Vagina (tissue), 2 donors: Measurements from ENCODE around the gene PPP1R9B. TPM values are rescaled to one million over a fixed set of nuclear protein-coding genes. Genes with fewer than 3 reads are reported as not detected.

Experiments
- DNase-seq, 2 donors: peaks; one replicate each; pipeline ENCODE4 v3.0.0-alpha.2; 2017; ENCODE audit errors: extremely low spot score in 2 of 2
- H3K27ac ChIP-seq: fragments of 200-600 bp; sonication (generic); one replicate; pipeline ENCODE4 v1.5.1; 2019
- H3K27me3 ChIP-seq: fragments of 200-600 bp; sonication (generic); one replicate; pipeline ENCODE4 v1.5.1; 2019
- H3K36me3 ChIP-seq, 2 donors: fragments of 200-600 bp; sonication (generic); one replicate each; pipeline ENCODE4 v1.5.1; 2017 to 2019
- H3K4me1 ChIP-seq: fragments of 200-600 bp; sonication (generic); one replicate; pipeline ENCODE4 v1.5.1; 2019
- H3K4me3 ChIP-seq, 2 donors: fragments of 200-600 bp; sonication (generic); 1 replicate in 1 of 2; 2 replicates in 1 of 2; pipeline ENCODE4 v1.5.1; 2016 to 2019
- H3K9me3 ChIP-seq: fragments of 200-600 bp; sonication (generic); one replicate; pipeline ENCODE4 v1.5.1; 2019
- POLR2A ChIP-seq, 2 donors: fragments of 450-650 bp; IDR thresholded peaks; one replicate each; pipeline ENCODE4 v1.6.1; 2017; ENCODE audit warnings: antibody characterized with exemption in 2 of 2, mild to moderate bottlenecking in 2 of 2, moderate library complexity in 2 of 2
- POLR2AphosphoS5 ChIP-seq, 2 donors: sonication (generic); formaldehyde crosslinking; IDR thresholded peaks; one replicate each; pipeline ENCODE4 v1.9.0; 2017; ENCODE audit warnings: antibody characterized with exemption in 2 of 2, mild to moderate bottlenecking in 2 of 2, low read depth in 1 of 2; ENCODE audit not compliant: insufficient read depth in 1 of 2
- intact Hi-C: fragments of 100-400 bp; cut with DNase I; formaldehyde crosslinking; loops from one replicate; pipeline ENCODE4 v1.15.1; 2023
- total RNA-seq: library from RNA; depleted of rRNA; stranded (reverse); fragments of >200 nt; gene quantifications from one replicate; pipeline ENCODE4 v1.2.3, GENCODE V29; 2016
- TF ChIP-seq, protein P1 (sequence below), 3 experiments: fragments of 450-650 bp in 2 of 3; fragments of 200-600 bp in 1 of 3; sonication (generic) in 1 of 3; IDR thresholded peaks; one replicate each; pipeline ENCODE4 v1.5.1; 2017 to 2019; ENCODE audit warnings: antibody characterized with exemption in 3 of 3, mild to moderate bottlenecking in 2 of 3, moderate library complexity in 2 of 3

PPP1R9B gene
- total RNA-seq, 1 donor from 2014 or later = 37.6 TPM

DNA sequence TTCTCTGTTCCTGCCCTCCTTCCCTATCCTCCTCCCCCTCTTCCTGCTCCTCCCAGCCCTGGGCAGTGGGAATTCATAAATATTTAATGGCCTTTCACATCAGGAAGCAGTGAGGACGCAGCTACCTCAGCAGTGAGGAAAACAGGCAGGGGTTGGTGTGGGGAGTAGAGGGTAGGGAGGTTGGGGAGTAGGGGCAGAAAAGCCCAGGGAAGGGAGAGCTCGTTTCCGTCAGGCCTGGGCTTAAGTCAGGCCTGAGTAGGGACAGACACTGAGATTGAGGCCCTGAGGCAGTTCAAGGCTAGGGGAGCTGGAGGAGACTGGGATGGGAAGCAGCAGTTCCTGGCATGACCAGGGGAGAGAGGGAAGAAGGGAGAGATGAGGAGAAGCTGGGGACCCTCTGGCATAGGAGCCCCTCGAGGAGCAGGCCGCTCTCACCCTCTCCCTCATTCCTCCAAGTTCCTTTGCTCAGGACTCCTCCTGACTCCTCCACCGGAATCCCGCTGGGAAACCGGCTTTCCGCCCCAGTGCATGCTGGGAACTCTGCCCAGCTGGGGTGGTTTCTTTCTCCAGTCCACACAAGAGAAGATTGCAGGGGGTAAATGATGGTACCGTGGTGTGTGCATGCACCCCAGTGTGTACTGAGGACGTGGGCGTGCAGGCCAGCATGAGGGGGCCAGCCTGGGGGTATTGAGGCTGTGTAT is 26.7 kb downstream of the PPP1R9B start:
- TF ChIP-seq, protein P1, sequence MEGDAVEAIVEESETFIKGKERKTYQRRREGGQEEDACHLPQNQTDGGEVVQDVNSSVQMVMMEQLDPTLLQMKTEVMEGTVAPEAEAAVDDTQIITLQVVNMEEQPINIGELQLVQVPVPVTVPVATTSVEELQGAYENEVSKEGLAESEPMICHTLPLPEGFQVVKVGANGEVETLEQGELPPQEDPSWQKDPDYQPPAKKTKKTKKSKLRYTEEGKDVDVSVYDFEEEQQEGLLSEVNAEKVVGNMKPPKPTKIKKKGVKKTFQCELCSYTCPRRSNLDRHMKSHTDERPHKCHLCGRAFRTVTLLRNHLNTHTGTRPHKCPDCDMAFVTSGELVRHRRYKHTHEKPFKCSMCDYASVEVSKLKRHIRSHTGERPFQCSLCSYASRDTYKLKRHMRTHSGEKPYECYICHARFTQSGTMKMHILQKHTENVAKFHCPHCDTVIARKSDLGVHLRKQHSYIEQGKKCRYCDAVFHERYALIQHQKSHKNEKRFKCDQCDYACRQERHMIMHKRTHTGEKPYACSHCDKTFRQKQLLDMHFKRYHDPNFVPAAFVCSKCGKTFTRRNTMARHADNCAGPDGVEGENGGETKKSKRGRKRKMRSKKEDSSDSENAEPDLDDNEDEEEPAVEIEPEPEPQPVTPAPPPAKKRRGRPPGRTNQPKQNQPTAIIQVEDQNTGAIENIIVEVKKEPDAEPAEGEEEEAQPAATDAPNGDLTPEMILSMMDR (IDR thresholded peaks at IDR 0.05) = no peak
- TF ChIP-seq POLR2AphosphoS5 (IDR thresholded peaks at IDR 0.05; ENCODE audit: insufficient read depth in 1 of 2, low read depth in 1 of 2) = no peak
- TF ChIP-seq POLR2A (IDR thresholded peaks at IDR 0.05) = no peak
- DNase-seq = no peak
- Histone ChIP-seq H3K9me3 (no peaks in the 10 kb centered on the region), H3K36me3 (no peaks in the 10 kb centered on the region), H3K4me3 (no peak overlapping the region), H3K4me1 (peaks cover 11% of the 10 kb centered on the region), H3K27me3 (no peaks in the 10 kb centered on the region), H3K27ac (no peak overlapping the region)
- intact Hi-C loops = no loop called here

DNA sequence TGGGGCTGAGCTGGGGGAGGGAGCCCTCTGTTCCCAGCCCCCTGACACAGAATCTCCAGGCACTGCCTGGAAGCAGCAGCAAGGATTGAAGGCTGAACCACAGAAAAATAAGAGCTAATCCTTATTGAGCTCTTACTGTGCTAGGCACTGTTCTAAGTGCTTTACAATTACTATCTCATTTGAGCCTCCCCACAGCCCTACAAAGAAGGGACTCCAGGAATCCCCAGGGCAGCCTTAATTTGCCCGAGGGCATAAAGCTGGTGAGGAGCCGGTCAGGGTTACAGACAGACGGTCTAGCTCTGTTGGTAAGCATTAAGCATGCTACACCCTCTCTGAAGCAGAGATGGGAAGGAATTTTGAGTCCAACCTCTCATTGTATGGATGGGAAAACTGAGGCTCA is 27.5 kb downstream of the PPP1R9B start:
- intact Hi-C loops = no loop called here
- no peaks in the 10 kb centered on the region for H3K36me3 ChIP-seq
- H3K9me3 ChIP-seq = no peaks in the 10 kb centered on the region
- no peak for DNase-seq
- H3K27ac ChIP-seq = no peak overlapping the region
- H3K27me3 ChIP-seq = no peaks in the 10 kb centered on the region
- H3K4me3 ChIP-seq = no peak overlapping the region
- TF ChIP-seq, protein P1 (IDR thresholded peaks at IDR 0.05) = no peak
- TF ChIP-seq POLR2A (IDR thresholded peaks at IDR 0.05) = no peak
- no peak for TF ChIP-seq POLR2AphosphoS5 (IDR thresholded peaks at IDR 0.05; ENCODE audit: insufficient read depth in 1 of 2, low read depth in 1 of 2)
- H3K4me1 ChIP-seq = peaks cover 2% of the 10 kb centered on the region

DNA sequence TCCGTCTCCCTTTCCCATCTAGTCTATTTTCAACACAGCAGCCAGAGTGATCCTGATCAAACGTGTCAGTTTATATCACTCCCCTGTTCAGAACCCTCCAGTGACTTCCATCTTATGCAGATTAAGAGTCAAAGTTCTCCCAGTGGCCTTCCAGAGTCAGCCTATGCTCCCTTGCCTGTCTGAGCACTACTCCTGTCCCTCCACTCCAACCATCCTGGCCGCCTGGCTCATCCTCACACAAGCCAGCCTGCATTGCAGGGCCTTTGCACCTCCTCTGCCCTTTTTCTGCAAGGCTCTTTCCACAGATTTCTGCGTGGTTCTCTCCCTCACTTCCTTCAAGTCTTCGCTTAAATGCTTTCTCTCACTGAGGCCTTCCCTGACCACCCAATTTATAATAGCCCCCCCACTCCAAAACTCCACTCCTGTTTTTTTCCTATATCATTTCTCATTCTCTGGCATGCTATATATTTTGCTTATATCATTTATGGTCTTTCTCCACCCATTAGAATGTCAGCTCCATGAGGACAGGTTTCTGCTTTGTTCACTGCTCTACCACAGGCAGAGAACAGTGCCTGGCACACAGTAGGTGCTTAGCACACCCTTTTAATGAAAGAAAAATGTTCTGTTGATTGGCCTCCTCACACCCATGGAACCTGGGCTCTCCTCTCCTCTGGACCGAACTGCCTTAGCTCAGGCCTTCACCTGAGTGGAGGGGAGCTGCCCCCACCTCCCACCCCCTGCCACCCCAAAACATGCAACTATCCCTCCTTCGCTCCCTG is 29.8 kb downstream of the PPP1R9B start:
- intact Hi-C loops = no loop called here
- no peak for DNase-seq
- H3K4me1 ChIP-seq = peaks cover 11% of the 10 kb centered on the region
- H3K36me3 ChIP-seq = no peaks in the 10 kb centered on the region
- TF ChIP-seq POLR2AphosphoS5 (IDR thresholded peaks at IDR 0.05; ENCODE audit: insufficient read depth in 1 of 2, low read depth in 1 of 2) (no peak), POLR2A (IDR thresholded peaks at IDR 0.05) (no peak)
- TF ChIP-seq, protein P1 (IDR thresholded peaks at IDR 0.05) = no peak
- no peaks in the 10 kb centered on the region for H3K9me3 ChIP-seq
- H3K27me3 ChIP-seq = no peaks in the 10 kb centered on the region
- no peak overlapping the region for H3K27ac ChIP-seq
- no peak overlapping the region for H3K4me3 ChIP-seq

DNA sequence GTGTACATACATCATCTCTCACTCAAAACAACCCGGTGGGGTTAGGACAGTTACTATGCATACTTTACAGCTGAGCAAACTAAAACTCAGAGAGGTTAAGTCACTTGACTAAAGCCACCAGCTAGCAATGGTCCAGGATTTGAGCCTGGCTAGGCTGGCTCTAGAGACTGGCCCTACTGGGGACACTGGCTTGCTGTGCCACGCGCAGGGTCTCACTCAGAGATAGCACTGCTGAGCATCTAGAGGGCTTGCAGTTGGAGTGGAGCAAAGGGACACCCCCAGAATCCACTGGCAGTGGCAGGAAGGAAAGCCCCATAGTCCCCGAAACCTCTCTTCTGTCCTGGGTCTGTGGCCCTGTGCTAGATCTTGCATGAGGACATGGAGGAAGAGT is 31.7 kb downstream of the PPP1R9B start:
- no peak for DNase-seq
- H3K27ac ChIP-seq = no peak overlapping the region
- H3K27me3 ChIP-seq = no peaks in the 10 kb centered on the region
- H3K4me1 ChIP-seq = peaks cover 13% of the 10 kb centered on the region
- no peaks in the 10 kb centered on the region for H3K9me3 ChIP-seq
- TF ChIP-seq POLR2AphosphoS5 (IDR thresholded peaks at IDR 0.05; ENCODE audit: insufficient read depth in 1 of 2, low read depth in 1 of 2) (no peak), POLR2A (IDR thresholded peaks at IDR 0.05) (no peak)
- TF ChIP-seq, protein P1 (IDR thresholded peaks at IDR 0.05) = no peak
- intact Hi-C loops = loop anchor here (10.0 kb wide), 1 partner anchor 176 kb away; no protein-coding TSS in a partner anchor
- H3K36me3 ChIP-seq = no peaks in the 10 kb centered on the region
- no peak overlapping the region for H3K4me3 ChIP-seq
